AG04450 (cell line): ENCODE results near the gene SLC30A2. TPM values are rescaled to one million over a fixed set of nuclear protein-coding genes. Genes with fewer than 3 reads are reported as not detected.

Source experiments
- CTCF ChIA-PET: fragments of 300-600, 350-600 bp; formaldehyde crosslinking; extraction: SDS; loops from one replicate; lab custom pipeline; 2022; ENCODE audit warnings: antibody characterized with exemption, inconsistent platforms; lab: Charles Lee
- POLR2A ChIA-PET: fragments of 350-600 bp; formaldehyde crosslinking; extraction: SDS; loops from one replicate; lab custom pipeline; 2021; ENCODE audit warnings: antibody characterized with exemption, inconsistent platforms; lab: Yijun Ruan, JAX
- DNase-seq: peaks from one replicate; pipeline ENCODE4 v3.0.0-alpha.2; 2011; ENCODE audit warnings: low read depth, low spot score
- H3K27ac ChIP-seq: one replicate; pipeline ENCODE4 v1.5.1; 2012; ENCODE audit warnings: low read depth, low read length, control low read depth
- H3K27me3 ChIP-seq: one replicate; pipeline ENCODE4 v1.6.0; 2012; ENCODE audit warnings: low read length; ENCODE audit not compliant: control insufficient read depth, insufficient read depth
- H3K4me3 ChIP-seq: 2 replicates; pipeline ENCODE4 v1.5.1; 2011; ENCODE audit warnings: mild to moderate bottlenecking, low read depth, low read length, control low read depth
- H3K9me3 ChIP-seq: 2 replicates; pipeline ENCODE4 v1.5.1; 2012; ENCODE audit warnings: low read length; ENCODE audit not compliant: control insufficient read depth, insufficient read depth
- polyA plus RNA-seq: library from polyadenylated mRNA; depleted of rRNA; stranded (reverse); fragments of >200 nt; gene quantifications from 2 replicates; pipeline ENCODE4 v1.2.3, GENCODE V29; 2011
- TF ChIP-seq, protein P1 (sequence below): IDR thresholded peaks from 2 replicates; pipeline ENCODE4 v1.5.1; 2011; ENCODE audit warnings: low read depth, low read length, control low read depth, inconsistent platforms

Gene SLC30A2
- polyA plus RNA-seq, 1 experiment, result not detected

DNA sequence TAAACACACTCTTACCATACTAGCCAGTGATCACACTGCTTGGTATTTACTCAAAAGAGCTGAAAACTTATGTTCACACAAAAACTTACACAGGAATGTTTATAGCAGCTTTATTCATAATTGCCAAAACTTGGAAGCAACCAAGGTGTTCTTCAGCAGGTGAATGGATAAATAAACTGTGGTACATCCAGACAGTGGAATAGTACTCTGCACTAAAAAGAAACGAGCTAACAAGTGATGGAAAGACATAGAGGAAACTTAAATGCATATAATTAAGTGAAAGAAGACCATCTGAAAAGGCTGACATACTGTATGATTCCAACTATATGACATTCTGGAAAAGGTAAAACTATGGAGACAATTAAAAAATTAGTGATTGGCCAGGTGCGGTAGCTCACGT lies 45.0 kb upstream of the SLC30A2 start:
- CTCF ChIA-PET, result no interaction called here

DNA sequence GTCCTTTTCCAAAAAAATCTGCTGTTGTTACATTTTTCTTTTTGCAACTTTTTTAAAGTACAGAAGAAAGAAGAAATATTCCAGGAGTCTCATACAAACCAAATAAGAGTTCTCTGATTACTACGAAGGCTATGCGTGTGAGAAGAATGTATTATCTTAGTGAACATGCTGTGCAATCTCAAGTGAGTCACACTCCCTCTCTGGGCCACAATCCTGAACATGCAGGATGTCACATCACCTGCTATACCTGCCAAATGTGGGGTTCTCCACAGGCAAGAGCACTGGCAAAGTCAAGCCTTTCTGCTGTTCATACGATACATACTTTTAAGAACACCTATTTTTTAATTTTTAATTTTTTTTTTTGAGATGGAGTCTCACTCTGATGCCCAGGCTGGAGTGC lies 43.2 kb upstream of the SLC30A2 start:
- Histone ChIP-seq H3K4me3 (no peak overlapping the region), H3K27ac (no peak overlapping the region), H3K9me3 (no peaks in the 10 kb centered on the region), H3K27me3 (peaks cover 38% of the 10 kb centered on the region)
- TF ChIP-seq, protein P1, sequence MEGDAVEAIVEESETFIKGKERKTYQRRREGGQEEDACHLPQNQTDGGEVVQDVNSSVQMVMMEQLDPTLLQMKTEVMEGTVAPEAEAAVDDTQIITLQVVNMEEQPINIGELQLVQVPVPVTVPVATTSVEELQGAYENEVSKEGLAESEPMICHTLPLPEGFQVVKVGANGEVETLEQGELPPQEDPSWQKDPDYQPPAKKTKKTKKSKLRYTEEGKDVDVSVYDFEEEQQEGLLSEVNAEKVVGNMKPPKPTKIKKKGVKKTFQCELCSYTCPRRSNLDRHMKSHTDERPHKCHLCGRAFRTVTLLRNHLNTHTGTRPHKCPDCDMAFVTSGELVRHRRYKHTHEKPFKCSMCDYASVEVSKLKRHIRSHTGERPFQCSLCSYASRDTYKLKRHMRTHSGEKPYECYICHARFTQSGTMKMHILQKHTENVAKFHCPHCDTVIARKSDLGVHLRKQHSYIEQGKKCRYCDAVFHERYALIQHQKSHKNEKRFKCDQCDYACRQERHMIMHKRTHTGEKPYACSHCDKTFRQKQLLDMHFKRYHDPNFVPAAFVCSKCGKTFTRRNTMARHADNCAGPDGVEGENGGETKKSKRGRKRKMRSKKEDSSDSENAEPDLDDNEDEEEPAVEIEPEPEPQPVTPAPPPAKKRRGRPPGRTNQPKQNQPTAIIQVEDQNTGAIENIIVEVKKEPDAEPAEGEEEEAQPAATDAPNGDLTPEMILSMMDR, result no peak
- ChIA-PET CTCF (no interaction called here), POLR2A (no interaction called here)
- DNase-seq, result no peak

More for the DNA sequence above, 45.0 kb upstream of the SLC30A2 start:
- POLR2A ChIA-PET, result no interaction called here
- TF ChIP-seq, protein P1, result no peak
- no peak overlapping the region for H3K4me3 ChIP-seq
- no peaks in the 10 kb centered on the region; the same call in 1 of the 2 replicates for H3K9me3 ChIP-seq
- no peak overlapping the region for H3K27ac ChIP-seq
- DNase-seq, result no peak
- peaks cover 35% of the 10 kb centered on the region for H3K27me3 ChIP-seq

DNA sequence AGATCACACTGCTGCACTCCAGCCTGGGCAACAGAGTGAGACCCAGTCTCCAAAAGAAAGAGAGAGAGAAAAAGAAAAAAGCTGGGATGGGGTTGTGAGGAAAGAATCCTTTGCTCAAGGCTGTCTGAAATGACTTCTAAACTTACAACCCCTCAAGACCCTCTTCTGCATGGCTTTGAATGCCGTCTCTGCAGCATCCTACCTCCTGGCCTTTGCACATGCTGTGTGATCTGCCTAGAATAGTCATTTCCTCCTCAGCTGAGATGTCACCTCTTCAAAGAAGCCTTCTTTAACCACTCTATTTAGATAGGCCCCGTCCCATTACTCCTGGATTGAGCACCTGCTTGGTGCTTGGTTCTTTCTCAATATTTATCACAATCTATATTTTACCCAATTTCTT lies 38.9 kb upstream of the SLC30A2 start:
- Histone ChIP-seq H3K4me3 (no peak overlapping the region), H3K27ac (no peak overlapping the region), H3K9me3 (no peaks in the 10 kb centered on the region), H3K27me3 (peaks cover 24% of the 10 kb centered on the region)
- ChIA-PET CTCF (interaction anchor here (1.0 to 1.4 kb wide), 3 partner anchors 85 to 332 kb away, joined by 3 to 4 read pairs (median 3); partner anchors contain the start of gene ZNF593), POLR2A (interaction anchor here (0.6 kb wide), 1 partner anchor 179 kb away, joined by 3 read pairs; the partner anchor contains the start of gene STMN1)
- TF ChIP-seq, protein P1, result no peak
- DNase-seq, result no peak

DNA sequence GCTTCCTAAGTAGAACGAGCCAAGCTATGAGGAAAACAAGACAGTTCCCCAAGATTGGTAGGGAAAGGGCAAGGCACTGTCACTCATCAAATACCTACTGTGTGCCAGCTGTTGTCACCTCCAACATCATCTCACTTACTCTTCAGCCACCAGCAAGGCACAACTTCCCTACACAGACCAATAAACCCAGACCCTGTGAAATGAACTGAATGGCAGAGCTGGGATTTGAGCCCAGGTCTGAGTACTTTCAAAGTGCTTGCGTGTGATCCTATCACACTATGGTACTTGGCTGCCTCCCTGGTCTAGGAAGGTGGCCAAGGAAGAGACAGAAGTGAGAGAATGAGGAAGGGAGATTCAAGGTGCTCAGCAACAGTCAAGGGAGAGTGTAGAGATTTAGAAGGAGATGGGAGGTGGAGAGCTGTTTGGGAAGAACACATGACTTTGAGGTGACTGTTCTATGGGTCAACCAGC lies 38.2 kb upstream of the SLC30A2 start:
- ChIA-PET CTCF (interaction anchor here (0.6 to 1.5 kb wide), 2 partner anchors 32 to 61 kb away, joined by 3 to 4 read pairs; no protein-coding TSS in a partner anchor), POLR2A (no interaction called here)
- no peak overlapping the region for H3K27ac ChIP-seq
- H3K4me3 ChIP-seq, result no peak overlapping the region
- TF ChIP-seq, protein P1, result no peak
- no peak for DNase-seq
- H3K9me3 ChIP-seq, result no peaks in the 10 kb centered on the region
- H3K27me3 ChIP-seq, result peaks cover 28% of the 10 kb centered on the region

DNA sequence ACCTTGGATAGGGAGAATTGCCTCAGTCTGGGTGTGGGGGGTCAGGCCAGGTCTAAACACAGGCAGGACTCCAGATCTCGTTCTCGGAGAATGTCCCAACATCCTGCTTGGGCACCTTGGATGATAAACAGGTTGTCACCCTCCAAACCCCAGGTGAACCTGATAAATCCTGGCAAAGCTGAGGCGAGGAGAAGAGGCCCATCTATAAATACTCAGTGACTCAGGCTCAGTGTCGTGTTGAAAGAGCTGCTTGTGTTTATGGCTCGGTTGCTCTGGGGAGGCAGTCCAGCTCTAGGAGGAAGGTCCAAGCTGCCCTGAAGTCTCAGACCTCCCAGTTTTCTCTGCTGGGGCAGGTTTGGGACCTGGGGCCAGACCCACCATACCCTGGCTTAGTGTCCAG lies 37.3 kb upstream of the SLC30A2 start:
- Histone ChIP-seq H3K27ac (no peak overlapping the region), H3K9me3 (no peaks in the 10 kb centered on the region), H3K4me3 (no peak overlapping the region), H3K27me3 (peaks cover 30% of the 10 kb centered on the region)
- TF ChIP-seq, protein P1, result no peak
- POLR2A ChIA-PET, result no interaction called here
- DNase-seq, result no peak
- CTCF ChIA-PET, result interaction anchor here (1.5 kb wide), 1 partner anchor 62 kb away, joined by 4 read pairs; no protein-coding TSS in a partner anchor
